ENCODE measurements around the gene ASTE1. TPM values are rescaled to one million over a fixed set of nuclear protein-coding genes. Genes with fewer than 3 reads are reported as not detected.

Gene ASTE1
- total RNA-seq, 1 experiment from 2014 or later = 2.7 TPM

DNA sequence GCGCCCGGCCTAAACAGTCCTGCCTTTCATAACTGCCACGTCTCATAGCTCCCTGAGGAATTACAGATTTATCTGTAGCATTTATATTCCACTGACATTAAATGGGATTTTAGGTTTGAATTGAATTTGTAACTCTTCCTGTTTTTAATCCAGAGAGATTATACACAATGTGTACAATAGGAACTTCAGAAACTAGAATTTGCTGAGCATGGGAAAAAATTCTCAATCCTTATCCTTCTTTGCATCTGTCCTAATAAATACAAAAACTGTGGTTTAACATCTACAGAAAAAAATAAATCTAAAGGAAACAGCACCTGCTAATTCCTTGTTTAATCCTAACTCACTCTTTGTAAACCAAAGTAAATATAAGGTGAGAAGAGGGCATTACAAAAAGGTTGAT is 2.2 kb upstream of the ASTE1 start:
- no peaks in the 10 kb centered on the region for H3K27me3 Mint-ChIP-seq (ENCODE audit: insufficient read depth, unreplicated experiment)
- BruUV-seq (replicated peaks) = no TSS peak
- TF ChIP-seq, protein P1, sequence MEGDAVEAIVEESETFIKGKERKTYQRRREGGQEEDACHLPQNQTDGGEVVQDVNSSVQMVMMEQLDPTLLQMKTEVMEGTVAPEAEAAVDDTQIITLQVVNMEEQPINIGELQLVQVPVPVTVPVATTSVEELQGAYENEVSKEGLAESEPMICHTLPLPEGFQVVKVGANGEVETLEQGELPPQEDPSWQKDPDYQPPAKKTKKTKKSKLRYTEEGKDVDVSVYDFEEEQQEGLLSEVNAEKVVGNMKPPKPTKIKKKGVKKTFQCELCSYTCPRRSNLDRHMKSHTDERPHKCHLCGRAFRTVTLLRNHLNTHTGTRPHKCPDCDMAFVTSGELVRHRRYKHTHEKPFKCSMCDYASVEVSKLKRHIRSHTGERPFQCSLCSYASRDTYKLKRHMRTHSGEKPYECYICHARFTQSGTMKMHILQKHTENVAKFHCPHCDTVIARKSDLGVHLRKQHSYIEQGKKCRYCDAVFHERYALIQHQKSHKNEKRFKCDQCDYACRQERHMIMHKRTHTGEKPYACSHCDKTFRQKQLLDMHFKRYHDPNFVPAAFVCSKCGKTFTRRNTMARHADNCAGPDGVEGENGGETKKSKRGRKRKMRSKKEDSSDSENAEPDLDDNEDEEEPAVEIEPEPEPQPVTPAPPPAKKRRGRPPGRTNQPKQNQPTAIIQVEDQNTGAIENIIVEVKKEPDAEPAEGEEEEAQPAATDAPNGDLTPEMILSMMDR (IDR thresholded peaks at IDR 0.05; ENCODE audit: unreplicated experiment) = no peak
- no peak for DNase-seq (ENCODE audit: unreplicated experiment)
- peaks cover 8% of the 10 kb centered on the region for H3K4me1 Mint-ChIP-seq (ENCODE audit: insufficient read depth, unreplicated experiment)
- intact Hi-C loops (cut with micrococcal nuclease) = no loop called here
- ChIA-PET POLR2A (interaction anchor here (0.7 kb wide), 1 partner anchor 270 kb away, joined by 3 read pairs; no protein-coding TSS in a partner anchor), CTCF (no interaction called here)
- H3K36me3 Mint-ChIP-seq (ENCODE audit: insufficient read depth, unreplicated experiment) = peaks cover 33% of the 10 kb centered on the region
- H3K4me3 Mint-ChIP-seq (ENCODE audit: unreplicated experiment) = peak overlapping the region; percentile 23
- H3K9me3 Mint-ChIP-seq (ENCODE audit: unreplicated experiment) = no peaks in the 10 kb centered on the region
- no peak overlapping the region for H3K27ac Mint-ChIP-seq (ENCODE audit: low read depth, unreplicated experiment)

DNA sequence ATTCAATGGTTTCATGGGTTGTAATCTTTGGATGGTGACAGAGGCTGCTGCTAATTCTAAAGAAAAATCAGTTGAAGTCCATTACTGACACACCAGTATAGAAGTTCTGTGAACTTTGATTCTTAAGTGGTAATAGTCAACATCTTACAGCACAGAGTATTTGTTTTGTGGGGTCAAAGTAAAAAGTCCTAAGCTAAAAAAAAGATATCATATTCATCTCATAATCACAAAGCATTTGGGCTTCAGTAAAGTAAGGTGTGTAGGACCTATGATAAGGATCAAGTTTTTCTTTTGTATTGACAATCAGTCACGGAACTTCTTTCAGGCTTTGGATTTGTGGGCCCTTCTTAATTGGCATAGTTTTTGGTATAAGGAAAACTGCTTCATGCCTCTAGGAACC is 1.1 kb downstream of the ASTE1 start:
- peak overlapping the region; percentile 90 for H3K4me3 Mint-ChIP-seq (ENCODE audit: unreplicated experiment)
- intact Hi-C loops (cut with micrococcal nuclease) = no loop called here
- DNase-seq (ENCODE audit: unreplicated experiment) = no peak
- no TSS peak for BruUV-seq (replicated peaks)
- no peak overlapping the region for H3K27ac Mint-ChIP-seq (ENCODE audit: low read depth, unreplicated experiment)
- ChIA-PET POLR2A (interaction anchor here (1.1 to 3.6 kb wide), 7 partner anchors 10 to 267 kb away, joined by 3 to 18 read pairs (median 3); partner anchors contain the start of gene ATP2C1), CTCF (interaction anchor here (0.6 to 1.0 kb wide), 4 partner anchors 8 to 488 kb away, joined by 3 to 4 read pairs (median 4); no protein-coding TSS in a partner anchor)
- TF ChIP-seq, protein P1 (IDR thresholded peaks at IDR 0.05; ENCODE audit: unreplicated experiment) = no peak
- peaks cover 31% of the 10 kb centered on the region for H3K36me3 Mint-ChIP-seq (ENCODE audit: insufficient read depth, unreplicated experiment)
- no peaks in the 10 kb centered on the region for H3K9me3 Mint-ChIP-seq (ENCODE audit: unreplicated experiment)
- no peaks in the 10 kb centered on the region for H3K27me3 Mint-ChIP-seq (ENCODE audit: insufficient read depth, unreplicated experiment)
- peaks cover 8% of the 10 kb centered on the region for H3K4me1 Mint-ChIP-seq (ENCODE audit: insufficient read depth, unreplicated experiment)

DNA sequence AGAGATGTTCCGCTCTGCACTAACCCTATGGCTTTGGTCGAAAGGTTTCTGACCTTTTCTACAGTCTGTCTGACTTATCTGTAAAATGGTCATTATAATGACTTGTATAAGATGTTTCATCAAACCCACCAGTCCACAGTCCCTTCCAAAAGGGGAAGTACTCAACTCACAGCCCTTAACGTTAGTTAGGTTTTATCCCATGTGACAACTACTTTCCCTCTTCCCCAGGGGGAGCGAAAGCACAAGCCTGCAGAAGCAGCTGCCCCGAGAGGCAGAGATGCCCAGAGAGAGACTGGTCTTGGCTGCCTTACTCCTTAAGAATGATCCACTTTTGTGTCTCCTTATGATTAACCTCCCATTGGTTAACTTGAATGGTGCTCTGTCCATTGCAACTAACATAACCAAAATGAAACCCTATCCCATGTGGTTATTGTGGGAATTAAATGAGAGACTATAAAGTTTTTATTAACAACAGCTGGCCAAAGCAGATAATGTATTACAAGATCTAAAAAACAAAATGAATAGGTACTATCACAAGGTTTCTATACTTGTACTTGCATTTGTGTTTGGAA is 6.4 kb downstream of the ASTE1 start:
- no peaks in the 10 kb centered on the region for H3K9me3 Mint-ChIP-seq (ENCODE audit: unreplicated experiment)
- peaks cover 41% of the 10 kb centered on the region for H3K36me3 Mint-ChIP-seq (ENCODE audit: insufficient read depth, unreplicated experiment)
- TF ChIP-seq, protein P1 (IDR thresholded peaks at IDR 0.05; ENCODE audit: unreplicated experiment) = no peak
- no peak for DNase-seq (ENCODE audit: unreplicated experiment)
- H3K4me1 Mint-ChIP-seq (ENCODE audit: insufficient read depth, unreplicated experiment) = no peaks in the 10 kb centered on the region
- H3K27me3 Mint-ChIP-seq (ENCODE audit: insufficient read depth, unreplicated experiment) = no peaks in the 10 kb centered on the region
- POLR2A ChIA-PET = interaction anchor here (0.6 to 1.2 kb wide), 2 partner anchors 126 to 834 kb away, joined by 3 read pairs; partner anchors contain the start of gene ATP2C1
- H3K4me3 Mint-ChIP-seq (ENCODE audit: unreplicated experiment) = no peak overlapping the region
- CTCF ChIA-PET = interaction anchor here (0.6 to 1.8 kb wide), 2 partner anchors 74 to 1110 kb away, joined by 3 to 4 read pairs; no protein-coding TSS in a partner anchor
- H3K27ac Mint-ChIP-seq (ENCODE audit: low read depth, unreplicated experiment) = no peak overlapping the region
- intact Hi-C loops (cut with micrococcal nuclease) = no loop called here
- no TSS peak for BruUV-seq (replicated peaks)

DNA sequence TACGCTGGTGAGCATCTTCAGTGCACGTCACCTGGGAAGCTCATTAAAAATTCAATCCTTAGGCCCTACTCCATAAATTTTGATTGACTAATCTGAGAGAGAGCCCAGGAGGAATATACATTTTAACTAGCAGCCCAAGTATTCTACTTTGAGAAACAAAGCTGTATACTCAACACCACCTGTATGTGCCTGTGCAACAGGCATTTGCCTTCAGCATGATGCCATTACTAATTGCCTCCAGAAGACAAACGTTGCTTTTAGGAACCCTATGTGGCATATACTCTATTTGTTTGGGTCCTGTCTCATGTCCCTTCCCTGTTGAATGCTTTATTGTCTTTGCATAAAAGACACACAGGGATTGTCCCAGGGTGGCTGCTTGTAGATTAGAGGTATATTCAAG is 7.7 kb downstream of the ASTE1 start:
- TF ChIP-seq, protein P1 (IDR thresholded peaks at IDR 0.05; ENCODE audit: unreplicated experiment) = no peak
- DNase-seq (ENCODE audit: unreplicated experiment) = no peak
- ChIA-PET CTCF (interaction anchor here (0.5 to 0.6 kb wide), 2 partner anchors 985 to 1665 kb away, joined by 3 to 4 read pairs; no protein-coding TSS in a partner anchor), POLR2A (interaction anchor here (0.6 to 1.2 kb wide), 3 partner anchors 8 to 1654 kb away, joined by 3 to 6 read pairs (median 3); partner anchors contain the start of genes ASTE1, ATP2C1 and NEK11)
- H3K27ac Mint-ChIP-seq (ENCODE audit: low read depth, unreplicated experiment) = no peak overlapping the region
- BruUV-seq (replicated peaks) = no TSS peak
- intact Hi-C loops (cut with micrococcal nuclease) = no loop called here
- H3K9me3 Mint-ChIP-seq (ENCODE audit: unreplicated experiment) = no peaks in the 10 kb centered on the region
- H3K4me3 Mint-ChIP-seq (ENCODE audit: unreplicated experiment) = no peak overlapping the region
- peaks cover 42% of the 10 kb centered on the region for H3K36me3 Mint-ChIP-seq (ENCODE audit: insufficient read depth, unreplicated experiment)
- no peaks in the 10 kb centered on the region for H3K27me3 Mint-ChIP-seq (ENCODE audit: insufficient read depth, unreplicated experiment)
- H3K4me1 Mint-ChIP-seq (ENCODE audit: insufficient read depth, unreplicated experiment) = no peaks in the 10 kb centered on the region
